ENCODE measurements around the gene CCDC27.

Gene CCDC27

GRCh38 chr1:3763351-3764125 lies 11.3 kb downstream of the CCDC27 start:
- TF ChIP-seq PAX5 (IDR thresholded peaks at IDR 0.05; ENCODE audit: insufficient read depth, low read length, severe bottlenecking): no peak
- no peak for TF ChIP-seq POLR2AphosphoS5 (IDR thresholded peaks at IDR 0.05; ENCODE audit: low read depth, low read length)
- TF ChIP-seq TAF1 (IDR thresholded peaks at IDR 0.05; ENCODE audit: low read depth, low read length): no peak
- TF ChIP-seq SPI1 (IDR thresholded peaks at IDR 0.05; ENCODE audit: low read depth, low read length): no peak
- no peak for TF ChIP-seq POLR2A (IDR thresholded peaks at IDR 0.05; ENCODE audit: low read depth, low read length)
- TF ChIP-seq POU2F2 (IDR thresholded peaks at IDR 0.05; ENCODE audit: low read depth, low read length): no peak
- DNase-seq (ENCODE audit: insufficient read length, low spot score) (no peak), FAIRE-seq (no peak)

- DNase-seq (ENCODE audit: insufficient read length, low spot score) (no peak), FAIRE-seq (no peak)
- TF ChIP-seq PAX5 (IDR thresholded peaks at IDR 0.05; ENCODE audit: insufficient read depth, low read length, severe bottlenecking): no peak
- TF ChIP-seq POLR2AphosphoS5 (IDR thresholded peaks at IDR 0.05; ENCODE audit: low read depth, low read length): no peak
- TF ChIP-seq SPI1 (IDR thresholded peaks at IDR 0.05; ENCODE audit: low read depth, low read length): no peak
- TF ChIP-seq POU2F2 (IDR thresholded peaks at IDR 0.05; ENCODE audit: low read depth, low read length): no peak
- TF ChIP-seq TAF1 (IDR thresholded peaks at IDR 0.05; ENCODE audit: low read depth, low read length): no peak
- TF ChIP-seq POLR2A (IDR thresholded peaks at IDR 0.05; ENCODE audit: low read depth, low read length): no peak
Observed at GRCh38 chr1:3767328-3767925, 15.2 kb downstream of the CCDC27 start.

DNA sequence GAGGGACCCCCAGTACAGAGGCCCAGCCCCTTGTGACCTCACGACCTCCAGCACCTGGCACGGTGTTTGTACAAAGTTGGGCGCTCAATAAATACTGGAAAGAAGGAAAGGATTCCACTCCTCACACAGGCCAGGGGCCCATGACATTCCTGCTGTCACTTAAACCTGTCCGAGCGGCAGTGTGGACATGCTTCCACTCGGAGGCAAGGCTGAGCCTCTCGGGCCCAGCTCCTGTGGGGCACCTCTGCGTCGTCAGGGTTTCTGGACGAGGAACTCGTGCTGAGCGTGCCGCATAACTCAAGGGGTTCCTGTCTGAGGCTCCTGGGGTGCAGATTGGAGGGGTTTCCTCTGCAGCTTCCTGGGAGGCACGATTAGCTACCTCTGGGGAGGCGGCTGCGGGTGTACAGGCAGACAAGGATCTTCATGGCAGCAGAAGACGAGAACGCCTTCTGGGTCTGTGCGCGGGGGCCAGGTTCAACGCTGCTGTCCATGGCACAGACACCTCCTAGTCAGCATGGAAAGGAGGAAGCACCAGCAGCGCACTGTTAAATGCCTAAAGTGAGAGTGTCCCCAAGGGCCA lies 16.7 kb downstream of the CCDC27 start:
- DNase-seq (ENCODE audit: insufficient read length, low spot score) (no peak), FAIRE-seq (no peak)
- TF ChIP-seq POLR2AphosphoS5 (IDR thresholded peaks at IDR 0.05; ENCODE audit: low read depth, low read length) (no peak), SPI1 (IDR thresholded peaks at IDR 0.05; ENCODE audit: low read depth, low read length) (no peak), POLR2A (IDR thresholded peaks at IDR 0.05; ENCODE audit: low read depth, low read length) (no peak), PAX5 (IDR thresholded peaks at IDR 0.05; ENCODE audit: insufficient read depth, low read length, severe bottlenecking) (no peak), POU2F2 (IDR thresholded peaks at IDR 0.05; ENCODE audit: low read depth, low read length) (no peak), TAF1 (IDR thresholded peaks at IDR 0.05; ENCODE audit: low read depth, low read length) (no peak)

GRCh38 chr1:3770047-3770765 lies 18.0 kb downstream of the CCDC27 start:
- FAIRE-seq (no peak), DNase-seq (ENCODE audit: insufficient read length, low spot score) (no peak)

GRCh38 chr1:3771108-3772026 lies 19.1 kb downstream of the CCDC27 start:
- DNase-seq (ENCODE audit: insufficient read length, low spot score) (no peak), FAIRE-seq (no peak)
- TF ChIP-seq POLR2A (IDR thresholded peaks at IDR 0.05; ENCODE audit: low read depth, low read length) (no peak), POLR2AphosphoS5 (IDR thresholded peaks at IDR 0.05; ENCODE audit: low read depth, low read length) (no peak), SPI1 (IDR thresholded peaks at IDR 0.05; ENCODE audit: low read depth, low read length) (no peak), PAX5 (IDR thresholded peaks at IDR 0.05; ENCODE audit: insufficient read depth, low read length, severe bottlenecking) (no peak), TAF1 (IDR thresholded peaks at IDR 0.05; ENCODE audit: low read depth, low read length) (no peak), POU2F2 (IDR thresholded peaks at IDR 0.05; ENCODE audit: low read depth, low read length) (no peak)

More at GRCh38 chr1:3770047-3770765, 18.0 kb downstream of the CCDC27 start:
- no peak for TF ChIP-seq TAF1 (IDR thresholded peaks at IDR 0.05; ENCODE audit: low read depth, low read length)
- TF ChIP-seq POLR2AphosphoS5 (IDR thresholded peaks at IDR 0.05; ENCODE audit: low read depth, low read length): no peak
- TF ChIP-seq SPI1 (IDR thresholded peaks at IDR 0.05; ENCODE audit: low read depth, low read length): no peak
- TF ChIP-seq POU2F2 (IDR thresholded peaks at IDR 0.05; ENCODE audit: low read depth, low read length): no peak
- TF ChIP-seq POLR2A (IDR thresholded peaks at IDR 0.05; ENCODE audit: low read depth, low read length): no peak
- TF ChIP-seq PAX5 (IDR thresholded peaks at IDR 0.05; ENCODE audit: insufficient read depth, low read length, severe bottlenecking): no peak

- TF ChIP-seq POLR2AphosphoS5 (IDR thresholded peaks at IDR 0.05; ENCODE audit: low read depth, low read length) (no peak), SPI1 (IDR thresholded peaks at IDR 0.05; ENCODE audit: low read depth, low read length) (no peak), PAX5 (IDR thresholded peaks at IDR 0.05; ENCODE audit: insufficient read depth, low read length, severe bottlenecking) (no peak), POU2F2 (IDR thresholded peaks at IDR 0.05; ENCODE audit: low read depth, low read length) (no peak), POLR2A (IDR thresholded peaks at IDR 0.05; ENCODE audit: low read depth, low read length) (no peak), TAF1 (IDR thresholded peaks at IDR 0.05; ENCODE audit: low read depth, low read length) (no peak)
- FAIRE-seq: peak; percentile 82
- peak; percentile 99 for DNase-seq (ENCODE audit: insufficient read length, low spot score)
Observed at GRCh38 chr1:3772027-3772714, 19.9 kb downstream of the CCDC27 start.

GRCh38 chr1:3772715-3773571 lies 20.7 kb downstream of the CCDC27 start, which contains the start of gene SMIM1:
Gene SMIM1 (plus strand): TSS chr1:3772749. CDS start chr1:3775374, 2,625 bp downstream.
- no peak for DNase-seq (ENCODE audit: insufficient read length, low spot score)
- TF ChIP-seq SPI1 (IDR thresholded peaks at IDR 0.05; ENCODE audit: low read depth, low read length): no peak
- TF ChIP-seq TAF1 (IDR thresholded peaks at IDR 0.05; ENCODE audit: low read depth, low read length): no peak
- TF ChIP-seq PAX5 (IDR thresholded peaks at IDR 0.05; ENCODE audit: insufficient read depth, low read length, severe bottlenecking): no peak
- no peak for TF ChIP-seq POLR2A (IDR thresholded peaks at IDR 0.05; ENCODE audit: low read depth, low read length)
- FAIRE-seq: peak; percentile 28

Measured in GM12891 (cell line).